HTERT RPE-1 (cell line): ENCODE measurements around the gene GLYR1.

Source experiments
- in situ Hi-C: fragments of 300-500 bp; cut with MboI; formaldehyde crosslinking; loops from 4 replicates; pipeline ENCODE4 v1.14.3; 2020; ENCODE audit warnings: low sequenced_read_pairs

The GLYR1 gene

GRCh38 chr16:4811242-4811641 lies 35.8 kb downstream of the GLYR1 start:
- in situ Hi-C loops: no loop called here

GRCh38 chr16:4806280-4806679 lies 40.8 kb downstream of the GLYR1 start:
- in situ Hi-C loops: no loop called here

- in situ Hi-C loops: no loop called here
Observed at GRCh38 chr16:4805231-4805630, 41.9 kb downstream of the GLYR1 start.

GRCh38 chr16:4803898-4804762 lies 43.0 kb downstream of the GLYR1 start:
- in situ Hi-C loops: no loop called here

- in situ Hi-C loops: no loop called here
Observed at GRCh38 chr16:4803401-4803844, 43.7 kb downstream of the GLYR1 start.

GRCh38 chr16:4802659-4803287 lies 44.3 kb downstream of the GLYR1 start:
- in situ Hi-C loops: no loop called here

GRCh38 chr16:4801962-4802658 lies 45.0 kb downstream of the GLYR1 start, which contains the start of gene ROGDI:
ROGDI (minus strand) TSS chr16:4802633; CDS start chr16:4802571, 62 bp downstream.
- in situ Hi-C loops: no loop called here

- in situ Hi-C loops: no loop called here
Observed at GRCh38 chr16:4801051-4801961, 45.8 kb downstream of the GLYR1 start.

- in situ Hi-C loops: no loop called here
Observed at GRCh38 chr16:4800290-4801041, 46.6 kb downstream of the GLYR1 start.

- in situ Hi-C loops: no loop called here
Observed at GRCh38 chr16:4799171-4799855, 47.8 kb downstream of the GLYR1 start.

- in situ Hi-C loops: no loop called here
Observed at GRCh38 chr16:4798456-4798855, 48.6 kb downstream of the GLYR1 start.

GRCh38 chr16:4797805-4798252 lies 49.3 kb downstream of the GLYR1 start:
- in situ Hi-C loops: no loop called here

- in situ Hi-C loops: no loop called here
Observed at GRCh38 chr16:4796982-4797804, 49.9 kb downstream of the GLYR1 start.

GRCh38 chr16:4795828-4796572 lies 51.1 kb downstream of the GLYR1 start:
- in situ Hi-C loops: no loop called here

- in situ Hi-C loops: no loop called here
Observed at GRCh38 chr16:4795181-4795827, 51.8 kb downstream of the GLYR1 start, which contains the start of gene SMIM22. SMIM22 (plus strand) TSS chr16:4795369; CDS start chr16:4795735, 366 bp downstream.

- in situ Hi-C loops: no loop called here
Observed at GRCh38 chr16:4792951-4793513, 54.1 kb downstream of the GLYR1 start.

GRCh38 chr16:4790871-4791270 lies 56.2 kb downstream of the GLYR1 start:
- in situ Hi-C loops: no loop called here
